GM12878 (cell line): Measurements from ENCODE around the gene PLXNA2.

ENCODE experiments used
- ASH2L ChIP-seq: fragments of 300-600, 200-600 bp; sonication (generic); IDR thresholded peaks from 2 replicates; pipeline ENCODE4 v1.6.1; 2017; ENCODE audit warnings: low read depth, mild to moderate bottlenecking, borderline replicate concordance
- ATF2 ChIP-seq: IDR thresholded peaks from 2 replicates; pipeline ENCODE4 v1.6.1; 2012; ENCODE audit warnings: low read length, inconsistent platforms
- CHD1 ChIP-seq: IDR thresholded peaks from 2 replicates; pipeline ENCODE4 v1.6.1; 2012; ENCODE audit warnings: low read depth, low read length, improper control_type of control experiment
- CTCF ChIP-seq, 3 experiments: IDR thresholded peaks in 2 of 3; conservative IDR thresholded peaks in 1 of 3; 2 replicates each; pipeline ENCODE4 v1.5.1; 2011; ENCODE audit warnings: low read depth in 3 of 3, low read length in 3 of 3, mild to moderate bottlenecking in 3 of 3, control low read depth in 2 of 3, moderate library complexity in 2 of 3, inconsistent platforms in 1 of 3, mixed read lengths in 1 of 3; ENCODE audit not compliant: control insufficient read depth in 2 of 3, insufficient read depth in 1 of 3; ENCODE audit errors: extremely low read depth in 1 of 3
- HCFC1 ChIP-seq: fragments of 150-350 bp; IDR thresholded peaks from 2 replicates; pipeline ENCODE4 v1.6.1; 2014; ENCODE audit warnings: low read length
- IRF3 ChIP-seq: fragments of 450-650 bp; IDR thresholded peaks from 2 replicates; pipeline ENCODE4 v1.6.1; 2014; ENCODE audit warnings: mild to moderate bottlenecking
- MAX ChIP-seq: IDR thresholded peaks from 2 replicates; pipeline ENCODE4 v1.6.1; 2012; ENCODE audit warnings: low read depth, low read length, improper control_type of control experiment
- MEF2A ChIP-seq: IDR thresholded peaks from 2 replicates; pipeline ENCODE4 v1.6.1; 2011; ENCODE audit warnings: low read depth, mild to moderate bottlenecking, low read length, moderate library complexity; ENCODE audit not compliant: insufficient read depth
- MXI1 ChIP-seq: fragments of 150-350 bp; IDR thresholded peaks from 2 replicates; pipeline ENCODE4 v1.6.1; 2011; ENCODE audit warnings: low read depth, mild to moderate bottlenecking, inconsistent platforms, low read length, improper control_type of control experiment
- POLR2A ChIP-seq: IDR thresholded peaks from 2 replicates; pipeline ENCODE4 v1.6.1; 2011; ENCODE audit warnings: low read depth, mild to moderate bottlenecking, low read length
- POLR2AphosphoS5 ChIP-seq: IDR thresholded peaks from 2 replicates; pipeline ENCODE4 v1.6.1; 2011; ENCODE audit warnings: mild to moderate bottlenecking, low read length, inconsistent platforms
- REST ChIP-seq: IDR thresholded peaks from 2 replicates; pipeline ENCODE4 v1.6.1; 2012; ENCODE audit warnings: mild to moderate bottlenecking, low read depth, low read length
- SPI1 ChIP-seq: IDR thresholded peaks from 2 replicates; pipeline ENCODE4 v1.6.1; 2011; ENCODE audit warnings: low read depth, mild to moderate bottlenecking, low read length, moderate library complexity, borderline replicate concordance; ENCODE audit not compliant: insufficient read depth
- USF2 ChIP-seq: IDR thresholded peaks from 2 replicates; pipeline ENCODE4 v1.6.1; 2011; ENCODE audit warnings: low read depth, low read length, improper control_type of control experiment, borderline replicate concordance

- TF ChIP-seq USF2 (no peak), POLR2A (no peak), REST (no peak), MXI1 (no peak), ASH2L (no peak), CTCF (IDR thresholded peaks at IDR 0.05 in 2 of 3, conservative IDR thresholded peaks at IDR 0.05 in 1 of 3; ENCODE audit: control insufficient read depth in 2 of 3, extremely low read depth in 1 of 3, insufficient read depth in 1 of 3, low read depth in 3 of 3, low read length in 3 of 3) (no peak), SPI1 (no peak), IRF3 (no peak), POLR2AphosphoS5 (no peak), MEF2A (no peak), MAX (no peak), CHD1 (no peak), HCFC1 (no peak), ATF2 (no peak)
These were observed 26.4 kb downstream of the PLXNA2 start for GRCh38 chr1:208217781-208218180.
